ENCODE data around the gene LRFN3. TPM values are rescaled to one million over a fixed set of nuclear protein-coding genes. Genes with fewer than 3 reads are reported as not detected.
A peak's percentile ranks its signal among the peaks of the same experiment; 100 is the strongest.
"Not testable (repeated sequence)": the region's sequence is repeated elsewhere in the genome, so short reads cannot be mapped to it uniquely, and the experiment has no call there.

Gene LRFN3
- total RNA-seq, 1 donor from 2014 or later, result 6.3 TPM

GRCh38 chr19:35938282-35939224 lies 2.4 kb downstream of the LRFN3 start:
- DNase-seq (ENCODE audit: low read depth), result peak; percentile 7

GRCh38 chr19:35939307-35940077 lies 3.3 kb downstream of the LRFN3 start:
- DNase-seq (ENCODE audit: low read depth), result no peak

GRCh38 chr19:35940078-35940775 lies 4.1 kb downstream of the LRFN3 start:
- no peak for DNase-seq (ENCODE audit: low read depth)

- DNase-seq (ENCODE audit: low read depth), result no peak
Measured at GRCh38 chr19:35940839-35941238, 4.7 kb downstream of the LRFN3 start.

- no peak for DNase-seq (ENCODE audit: low read depth)
Measured at GRCh38 chr19:35942235-35942634, 6.1 kb downstream of the LRFN3 start.

GRCh38 chr19:35943321-35944301 lies 7.4 kb downstream of the LRFN3 start:
- DNase-seq (ENCODE audit: low read depth), result no peak

GRCh38 chr19:35944556-35944955 lies 8.4 kb downstream of the LRFN3 start:
- no peak for DNase-seq (ENCODE audit: low read depth)

DNA sequence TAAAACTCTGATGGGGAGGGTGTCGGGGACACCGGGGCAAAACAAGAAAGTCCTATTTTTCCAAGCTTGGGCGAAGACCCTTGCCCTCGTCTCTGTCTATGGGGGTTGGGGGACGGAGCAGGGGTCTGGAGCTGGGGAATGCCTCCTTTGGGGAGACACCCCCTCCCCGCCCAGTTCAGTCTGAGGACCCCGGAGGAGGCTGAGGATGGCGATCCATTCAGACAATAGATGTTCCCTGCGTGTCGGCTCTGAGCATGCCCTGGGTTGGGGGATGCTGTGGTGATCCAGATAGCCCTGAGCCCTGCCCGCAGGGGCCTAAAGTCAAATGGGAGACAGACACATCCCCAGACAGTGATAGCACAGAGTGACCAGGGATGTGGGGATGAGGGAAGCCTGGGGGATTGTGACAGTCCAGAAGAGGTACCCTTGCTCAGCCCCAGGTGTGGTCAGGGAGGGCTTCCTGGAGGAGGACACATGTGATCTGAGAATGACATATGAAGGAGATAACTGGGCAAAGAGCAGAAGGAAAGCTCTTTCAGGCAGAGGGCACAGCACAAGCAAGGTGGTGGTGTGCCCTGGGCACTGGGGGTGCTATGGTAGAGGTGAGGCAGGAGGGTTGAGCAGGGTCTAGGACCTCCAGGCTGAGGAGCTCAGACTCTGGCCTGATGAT lies 9.1 kb downstream of the LRFN3 start:
- no peak for DNase-seq (ENCODE audit: low read depth)

DNA sequence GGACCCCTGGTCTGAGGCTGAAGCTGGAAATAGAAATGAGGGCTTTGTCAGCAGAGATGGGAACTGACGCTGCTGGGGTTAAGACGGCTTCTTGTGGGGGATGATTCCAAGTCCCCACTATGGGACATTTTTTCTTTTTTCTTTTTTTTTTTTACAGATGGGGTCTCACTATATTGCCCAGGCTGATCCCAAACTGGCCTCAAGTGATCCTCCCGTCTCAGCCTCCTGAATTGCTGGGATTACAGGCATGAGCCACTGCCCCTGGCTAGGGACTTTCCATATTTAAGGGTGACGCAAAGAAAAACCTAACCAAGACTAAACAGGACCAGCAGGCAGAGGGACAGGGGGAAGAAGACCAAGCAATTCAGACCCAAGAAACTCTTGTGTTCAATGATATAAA lies 10.0 kb downstream of the LRFN3 start:
- no peak for DNase-seq (ENCODE audit: low read depth)

- DNase-seq (ENCODE audit: low read depth), result no peak
Measured at GRCh38 chr19:35949131-35949530, 13.0 kb downstream of the LRFN3 start.

DNA sequence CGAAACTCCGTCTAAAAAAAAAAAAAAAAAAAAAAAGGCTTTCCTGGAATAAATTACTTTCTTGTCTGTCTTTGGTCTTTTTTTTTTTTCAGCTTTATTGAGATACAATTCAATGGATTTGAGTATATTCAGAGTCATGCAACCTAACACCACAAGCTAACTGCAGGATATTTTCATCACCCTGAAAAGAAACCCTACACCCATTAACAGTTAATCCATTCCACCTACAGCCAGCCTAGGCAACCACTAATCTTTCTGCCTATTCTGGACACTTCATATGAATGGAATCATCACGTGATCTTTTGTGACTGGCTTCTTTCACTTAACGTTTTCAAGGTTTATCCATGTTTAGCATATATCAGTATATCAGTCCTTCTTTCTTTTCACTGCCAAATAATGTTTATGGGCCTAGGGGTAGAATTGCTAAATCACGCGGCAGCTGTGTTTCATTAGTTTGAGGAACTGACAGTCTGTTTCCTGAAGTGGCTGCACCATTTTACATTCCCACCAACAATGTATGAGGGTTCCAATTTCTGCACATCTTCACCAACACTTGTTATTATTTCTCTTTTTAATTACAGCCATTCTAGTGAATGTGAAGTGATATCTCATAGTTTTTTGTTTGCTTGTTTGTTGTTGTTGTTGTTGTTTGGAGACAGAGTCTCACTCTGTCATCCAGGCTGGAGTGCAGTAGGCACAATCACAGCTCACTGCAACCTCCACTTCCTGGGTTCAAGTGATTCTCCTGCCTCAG lies 19.9 kb downstream of the LRFN3 start:
- no peak for DNase-seq (ENCODE audit: low read depth)

GRCh38 chr19:35957411-35957810 lies 21.2 kb downstream of the LRFN3 start:
- DNase-seq (ENCODE audit: low read depth), result not testable (repeated sequence)

- no peak for DNase-seq (ENCODE audit: low read depth)
Measured at GRCh38 chr19:35958660-35959039, 22.5 kb downstream of the LRFN3 start.

- DNase-seq (ENCODE audit: low read depth), result no peak
Measured at GRCh38 chr19:35959040-35959967, 23.1 kb downstream of the LRFN3 start.

- no peak for DNase-seq (ENCODE audit: low read depth)
Measured at GRCh38 chr19:35959968-35960320, 23.8 kb downstream of the LRFN3 start.

GRCh38 chr19:35960432-35960972 lies 24.3 kb downstream of the LRFN3 start:
- no peak for DNase-seq (ENCODE audit: low read depth)

- DNase-seq (ENCODE audit: low read depth), result peak; percentile 40
Measured at GRCh38 chr19:35963514-35963913, 27.3 kb downstream of the LRFN3 start.

DNA sequence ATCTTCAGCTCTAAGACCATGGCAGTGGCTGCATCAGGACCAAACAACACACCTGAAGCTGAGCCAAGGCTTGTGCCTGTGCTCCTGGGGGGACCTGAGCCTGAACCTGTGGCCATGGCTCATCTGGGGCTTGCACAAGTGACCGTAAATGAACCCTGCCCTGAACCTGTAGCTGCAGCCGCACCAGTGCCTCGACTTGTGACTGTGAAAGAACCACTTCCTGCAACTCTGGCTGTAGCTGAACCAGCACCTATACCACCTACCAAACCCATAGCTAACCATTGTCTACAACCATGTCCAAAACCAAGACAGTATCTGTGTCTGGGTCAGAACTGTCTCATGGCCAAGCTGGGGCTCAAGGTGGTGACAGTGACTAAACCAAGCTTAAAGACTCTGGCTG lies 30.6 kb downstream of the LRFN3 start:
- no peak for DNase-seq (ENCODE audit: low read depth)
